ENCODE results near the gene RNASE13. TPM values are rescaled to one million over a fixed set of nuclear protein-coding genes. Genes with fewer than 3 reads are reported as not detected.

Gene RNASE13
- total and polyA plus RNA-seq, 2 of the 4 experiments (the other 2 are of a cell fraction) = not detected

DNA sequence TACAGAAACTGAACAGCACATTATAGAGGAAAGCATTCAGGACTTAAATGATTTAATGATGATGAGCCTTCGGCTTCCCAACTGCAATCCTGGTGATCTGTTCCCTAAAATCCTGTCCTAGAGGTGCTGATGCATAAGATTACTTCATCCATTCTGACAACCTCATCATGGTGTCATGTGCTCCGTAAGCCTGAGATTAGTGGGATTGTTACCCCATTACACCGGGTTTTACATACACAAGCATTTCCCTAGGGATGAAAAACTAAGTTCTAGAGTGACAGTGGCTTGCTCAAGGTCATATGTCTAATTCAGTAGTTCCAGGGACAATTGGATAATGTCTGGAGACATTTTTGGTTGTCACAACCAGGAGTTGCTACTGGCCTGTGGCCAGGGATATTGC, 2.5 kb upstream of the RNASE13 start:
- H3K4me1 ChIP-seq (ENCODE audit: control insufficient read depth, insufficient read depth, low read length) = peaks cover 2% of the 10 kb centered on the region; the same call in 1 of the 2 replicates
- H3K23ac ChIP-seq (ENCODE audit: low read depth, low read length) = no peak overlapping the region
- H3K9ac ChIP-seq (ENCODE audit: low read depth, low read length) = no peak overlapping the region
- no peak overlapping the region for H4K8ac ChIP-seq (ENCODE audit: low read depth in 2 of 2, low read length in 2 of 2)
- no peak overlapping the region for H3K56ac ChIP-seq (ENCODE audit: extremely low read depth, insufficient read depth, low read length)
- no peaks in the 10 kb centered on the region for H3K36me3 ChIP-seq (ENCODE audit: control insufficient read depth, insufficient read depth, low read length)
- TF ChIP-seq, protein P1, sequence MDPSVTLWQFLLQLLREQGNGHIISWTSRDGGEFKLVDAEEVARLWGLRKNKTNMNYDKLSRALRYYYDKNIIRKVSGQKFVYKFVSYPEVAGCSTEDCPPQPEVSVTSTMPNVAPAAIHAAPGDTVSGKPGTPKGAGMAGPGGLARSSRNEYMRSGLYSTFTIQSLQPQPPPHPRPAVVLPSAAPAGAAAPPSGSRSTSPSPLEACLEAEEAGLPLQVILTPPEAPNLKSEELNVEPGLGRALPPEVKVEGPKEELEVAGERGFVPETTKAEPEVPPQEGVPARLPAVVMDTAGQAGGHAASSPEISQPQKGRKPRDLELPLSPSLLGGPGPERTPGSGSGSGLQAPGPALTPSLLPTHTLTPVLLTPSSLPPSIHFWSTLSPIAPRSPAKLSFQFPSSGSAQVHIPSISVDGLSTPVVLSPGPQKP (IDR thresholded peaks at IDR 0.05; ENCODE audit: borderline replicate concordance, low read depth, low read length) = no peak
- no peak for TF ChIP-seq MAZ (IDR thresholded peaks at IDR 0.05; ENCODE audit: borderline replicate concordance, low read depth, low read length)
- TF ChIP-seq, protein P2, sequence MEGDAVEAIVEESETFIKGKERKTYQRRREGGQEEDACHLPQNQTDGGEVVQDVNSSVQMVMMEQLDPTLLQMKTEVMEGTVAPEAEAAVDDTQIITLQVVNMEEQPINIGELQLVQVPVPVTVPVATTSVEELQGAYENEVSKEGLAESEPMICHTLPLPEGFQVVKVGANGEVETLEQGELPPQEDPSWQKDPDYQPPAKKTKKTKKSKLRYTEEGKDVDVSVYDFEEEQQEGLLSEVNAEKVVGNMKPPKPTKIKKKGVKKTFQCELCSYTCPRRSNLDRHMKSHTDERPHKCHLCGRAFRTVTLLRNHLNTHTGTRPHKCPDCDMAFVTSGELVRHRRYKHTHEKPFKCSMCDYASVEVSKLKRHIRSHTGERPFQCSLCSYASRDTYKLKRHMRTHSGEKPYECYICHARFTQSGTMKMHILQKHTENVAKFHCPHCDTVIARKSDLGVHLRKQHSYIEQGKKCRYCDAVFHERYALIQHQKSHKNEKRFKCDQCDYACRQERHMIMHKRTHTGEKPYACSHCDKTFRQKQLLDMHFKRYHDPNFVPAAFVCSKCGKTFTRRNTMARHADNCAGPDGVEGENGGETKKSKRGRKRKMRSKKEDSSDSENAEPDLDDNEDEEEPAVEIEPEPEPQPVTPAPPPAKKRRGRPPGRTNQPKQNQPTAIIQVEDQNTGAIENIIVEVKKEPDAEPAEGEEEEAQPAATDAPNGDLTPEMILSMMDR (conservative IDR thresholded peaks at IDR 0.05; ENCODE audit: low read depth, low read length) = no peak
- TF ChIP-seq MXI1 (IDR thresholded peaks at IDR 0.05; ENCODE audit: borderline replicate concordance, low read depth, low read length) = no peak
- no peak for TF ChIP-seq MAFK (IDR thresholded peaks at IDR 0.05; ENCODE audit: low read depth, low read length)
- no peak for TF ChIP-seq POLR2A (IDR thresholded peaks at IDR 0.05; ENCODE audit: low read depth, low read length)
- no peak for TF ChIP-seq RFX5 (IDR thresholded peaks at IDR 0.05; ENCODE audit: low read depth, low read length)
- TF ChIP-seq RCOR1 (IDR thresholded peaks at IDR 0.05; ENCODE audit: insufficient replicate concordance, low read length) = no peak
- TF ChIP-seq NFE2L2 (IDR thresholded peaks at IDR 0.05; ENCODE audit: low read depth, low read length) = no peak
- TF ChIP-seq CHD1 (IDR thresholded peaks at IDR 0.05; ENCODE audit: low read depth, low read length) = no peak
- no peak for TF ChIP-seq BHLHE40 (IDR thresholded peaks at IDR 0.05; ENCODE audit: low read depth, low read length)
- TF ChIP-seq RAD21 (IDR thresholded peaks at IDR 0.05; ENCODE audit: low read length) = no peak
- TF ChIP-seq SMC3 (IDR thresholded peaks at IDR 0.05; ENCODE audit: low read depth, low read length) = no peak
- TF ChIP-seq CEBPB (IDR thresholded peaks at IDR 0.05; ENCODE audit: low read depth, low read length) = no peak
- TF ChIP-seq, protein P3, sequence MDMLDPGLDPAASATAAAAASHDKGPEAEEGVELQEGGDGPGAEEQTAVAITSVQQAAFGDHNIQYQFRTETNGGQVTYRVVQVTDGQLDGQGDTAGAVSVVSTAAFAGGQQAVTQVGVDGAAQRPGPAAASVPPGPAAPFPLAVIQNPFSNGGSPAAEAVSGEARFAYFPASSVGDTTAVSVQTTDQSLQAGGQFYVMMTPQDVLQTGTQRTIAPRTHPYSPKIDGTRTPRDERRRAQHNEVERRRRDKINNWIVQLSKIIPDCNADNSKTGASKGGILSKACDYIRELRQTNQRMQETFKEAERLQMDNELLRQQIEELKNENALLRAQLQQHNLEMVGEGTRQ (IDR thresholded peaks at IDR 0.05; ENCODE audit: low read depth, low read length) = no peak
- no peak for TF ChIP-seq FOS (IDR thresholded peaks at IDR 0.05; ENCODE audit: low read depth, low read length)
- H3K4ac ChIP-seq (ENCODE audit: low read depth, low read length) = no peak overlapping the region
- H3K4me3 ChIP-seq (ENCODE audit: insufficient read depth, low read depth, low read length) = no peak overlapping the region
- no peak overlapping the region for H3K27ac ChIP-seq (ENCODE audit: insufficient read depth, low read length)
- no peak overlapping the region for H2BK120ac ChIP-seq (ENCODE audit: low read depth, low read length)
- no peaks in the 10 kb centered on the region for H3K9me3 ChIP-seq (ENCODE audit: control insufficient read depth, insufficient read depth, low read length)
- H3K79me1 ChIP-seq (ENCODE audit: low read depth in 1 of 2, low read length in 2 of 2) = no peaks in the 10 kb centered on the region
- H4K91ac ChIP-seq (ENCODE audit: insufficient read depth, low read depth, low read length) = no peak overlapping the region
- no peak overlapping the region for H2BK5ac ChIP-seq (ENCODE audit: low read depth, low read length, poor library complexity, severe bottlenecking)
- no CpG with 5 or more reads among the region's 3 CpGs for WGBS, 2 experiments (ENCODE audit: extremely low coverage in 2 of 2, insufficient read length in 1 of 2)
- H3K14ac ChIP-seq (replicated peaks; ENCODE audit: low read depth, low read length) = no peak overlapping the region
- in situ Hi-C loops (cut with MboI; ENCODE audit: low sequenced_read_pairs) (no loop called here), intact Hi-C loops (cut with micrococcal nuclease) (no loop called here), dilution Hi-C loops (cut with HindIII; ENCODE audit: low sequenced_read_pairs, unreplicated experiment) (no loop called here)
- H3K4me2 ChIP-seq (ENCODE audit: low read depth, low read length) = no peak overlapping the region
- DNase-seq = no peak
- H4K20me1 ChIP-seq (ENCODE audit: insufficient read depth, low read length) = no peaks in the 10 kb centered on the region
- BruUV-seq (replicated peaks) = no TSS peak
- peaks cover 41% of the 10 kb centered on the region for H3K27me3 ChIP-seq (ENCODE audit: control insufficient read depth, insufficient read depth, low read length)
- no peak overlapping the region for H3K18ac ChIP-seq (ENCODE audit: low read depth, low read length)
- H2BK20ac ChIP-seq (ENCODE audit: low read depth, low read length) = no peak overlapping the region
- ATAC-seq (ENCODE audit: low read depth) = no peak
- no peak overlapping the region for H4K5ac ChIP-seq (ENCODE audit: low read depth, low read length)
- ChIA-PET CTCF (interaction anchor here (1.1 kb wide), 1 partner anchor 22 kb away, joined by 3 read pairs; no protein-coding TSS in a partner anchor), POLR2A (ENCODE audit: unreplicated experiment) (no interaction called here)
- no peak overlapping the region for H2AK5ac ChIP-seq (ENCODE audit: low read depth, low read length)
- no peak overlapping the region for H2AK9ac ChIP-seq (replicated peaks; ENCODE audit: low read depth, low read length, poor library complexity)
- no peak overlapping the region for H2BK15ac ChIP-seq (ENCODE audit: low read depth, low read length)
- no peak overlapping the region for H2AFZ ChIP-seq (replicated peaks; ENCODE audit: low read length, poor library complexity)
- no peaks in the 10 kb centered on the region for H3K9me1 ChIP-seq (ENCODE audit: insufficient read depth, low read length)

All from IMR-90 (cell line).